HuH-7.5 (cell line): ENCODE results near the gene FOXD4.
A peak's percentile ranks its signal among the peaks of the same experiment; 100 is the strongest.
"Not testable (repeated sequence)": the region's sequence is repeated elsewhere in the genome, so short reads cannot be mapped to it uniquely, and the experiment has no call there.

ENCODE experiments used
- DNase-seq: peaks from one replicate; pipeline ENCODE4 v3.0.0; 2011; ENCODE audit warnings: low spot score

The FOXD4 gene

GRCh38 chr9:117995-118467 lies at the start of gene FOXD4:
FOXD4 (minus strand) TSS chr9:118417; CDS start chr9:118119, 298 bp downstream.
- DNase-seq, result not testable (repeated sequence)

- DNase-seq, result not testable (repeated sequence)
Measured at GRCh38 chr9:159871-160270, 41.7 kb upstream of the FOXD4 start.

DNA sequence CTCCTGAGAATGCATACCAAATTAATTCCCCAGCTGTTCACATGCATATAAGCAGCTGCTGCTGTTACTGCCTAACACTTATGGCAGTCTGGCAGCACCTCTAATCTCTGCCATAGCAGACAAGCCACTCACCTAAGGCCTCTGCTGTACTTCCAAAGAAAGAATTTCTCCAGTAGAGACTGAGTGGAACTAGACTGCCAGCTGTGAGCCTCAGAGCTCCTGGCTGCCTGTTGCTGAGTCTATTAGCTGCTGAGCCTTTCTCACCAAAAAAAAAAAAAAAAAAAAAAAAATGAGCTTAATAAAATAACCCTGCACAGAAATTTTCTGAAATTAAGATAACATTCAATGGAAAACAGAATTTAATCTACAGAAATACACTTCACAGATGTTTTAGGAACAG lies 33.0 kb upstream of the FOXD4 start:
- DNase-seq, result not testable (repeated sequence)

DNA sequence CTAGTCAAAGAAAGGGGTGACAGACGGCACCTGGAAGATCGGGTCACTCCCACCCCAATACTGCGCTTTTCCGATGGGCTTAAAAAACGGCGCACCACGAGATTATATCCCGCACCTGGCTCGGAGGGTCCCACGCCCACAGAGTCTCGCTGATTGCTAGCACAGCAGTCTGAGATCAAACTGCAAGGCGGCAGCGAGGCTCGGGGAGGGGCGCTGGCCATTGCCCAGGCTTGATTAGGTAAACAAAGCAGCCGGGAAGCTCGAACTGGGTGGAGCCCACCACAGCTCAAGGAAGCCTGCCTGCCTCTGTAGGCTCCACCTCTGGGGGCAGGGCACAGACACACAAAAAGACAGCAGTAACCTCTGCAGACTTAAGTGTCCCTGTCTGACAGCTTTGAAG lies 21.7 kb upstream of the FOXD4 start:
- DNase-seq, result not testable (repeated sequence)

GRCh38 chr9:117144-117994 lies 848 bp downstream of the FOXD4 start:
- not testable (repeated sequence) for DNase-seq

DNA sequence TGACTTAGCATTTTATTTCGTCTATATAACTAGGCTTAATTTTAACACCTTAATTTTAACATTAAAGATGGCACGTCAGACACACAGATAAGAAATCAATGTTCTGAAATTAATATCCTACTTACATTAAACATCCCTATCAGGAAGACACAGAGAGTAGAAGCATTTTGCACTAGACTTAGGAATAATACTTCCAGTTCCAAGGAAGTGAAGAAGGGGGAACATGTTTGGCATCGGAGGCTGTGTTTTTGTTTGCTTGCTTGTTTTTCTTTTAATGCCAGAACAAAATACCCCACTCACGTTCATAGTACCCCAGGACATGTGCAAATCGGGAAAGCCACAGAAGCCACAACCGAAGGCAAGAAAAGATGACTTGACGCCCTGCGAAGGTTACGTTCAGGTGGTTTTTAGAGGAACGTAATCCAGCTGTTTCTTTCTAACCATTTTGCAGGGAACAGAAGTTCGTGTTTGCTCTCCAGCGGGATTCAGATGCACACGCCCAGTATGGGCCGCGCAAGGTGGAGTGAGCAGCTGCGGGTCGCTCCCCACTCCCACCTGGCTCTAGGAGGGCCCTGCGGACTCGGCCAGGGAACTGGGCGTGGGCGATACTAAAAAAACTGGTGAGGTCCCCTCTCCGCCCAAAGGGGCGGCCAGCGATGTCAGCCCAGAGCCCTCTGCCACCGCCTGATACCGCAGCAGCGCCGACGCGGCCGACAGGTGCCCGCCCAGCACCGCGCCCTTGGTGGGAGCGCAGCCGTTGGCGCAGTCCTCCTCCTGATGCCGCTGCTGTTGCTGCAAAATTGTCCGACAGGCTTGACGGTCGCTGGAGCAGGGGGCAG lies 1.8 kb downstream of the FOXD4 start:
- DNase-seq, result not testable (repeated sequence)

GRCh38 chr9:115118-115451 lies 3.1 kb downstream of the FOXD4 start:
- not testable (repeated sequence) for DNase-seq

GRCh38 chr9:114267-115117 lies 3.7 kb downstream of the FOXD4 start:
- not testable (repeated sequence) for DNase-seq

DNA sequence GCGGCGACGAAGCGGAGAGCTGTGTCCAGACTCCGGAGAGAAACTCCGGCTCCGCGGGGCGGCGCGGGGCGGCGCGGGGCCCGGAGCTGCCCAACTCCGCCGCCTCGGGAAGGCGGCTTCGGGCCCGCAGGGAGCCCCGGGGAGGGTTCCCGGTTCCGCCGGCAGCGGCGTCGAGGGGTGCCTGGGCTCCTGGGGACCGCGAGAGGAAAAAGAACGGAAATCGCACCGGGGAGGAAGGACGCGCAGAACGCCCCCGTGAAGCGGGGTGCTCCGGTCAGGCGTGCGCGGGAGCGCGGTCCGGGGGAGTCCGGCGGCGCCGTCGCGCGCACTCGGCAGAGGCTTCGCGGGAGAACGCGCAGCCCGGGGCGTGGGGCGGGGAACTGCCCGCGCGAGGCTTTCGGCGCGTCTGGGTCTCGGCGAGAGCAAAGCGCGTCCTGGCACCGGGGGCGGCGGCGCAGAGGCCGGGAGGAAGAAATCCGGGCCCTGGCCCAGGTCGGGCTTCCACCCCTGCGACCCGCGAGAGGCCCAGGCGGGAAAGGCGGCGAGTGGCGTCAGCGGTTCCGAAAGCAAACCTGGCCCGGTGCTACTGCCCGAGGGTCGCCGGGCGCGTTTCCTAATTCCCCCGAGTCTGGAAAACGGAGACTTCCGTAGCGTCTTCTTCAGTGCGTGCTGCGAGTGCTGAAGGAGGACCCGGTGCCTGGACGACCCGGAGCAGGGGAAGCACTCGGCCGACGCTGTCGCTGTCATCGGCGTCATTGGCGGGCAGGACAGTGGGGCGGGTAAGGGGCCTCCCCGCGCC lies 4.5 kb downstream of the FOXD4 start:
- peak; percentile 46 for DNase-seq

DNA sequence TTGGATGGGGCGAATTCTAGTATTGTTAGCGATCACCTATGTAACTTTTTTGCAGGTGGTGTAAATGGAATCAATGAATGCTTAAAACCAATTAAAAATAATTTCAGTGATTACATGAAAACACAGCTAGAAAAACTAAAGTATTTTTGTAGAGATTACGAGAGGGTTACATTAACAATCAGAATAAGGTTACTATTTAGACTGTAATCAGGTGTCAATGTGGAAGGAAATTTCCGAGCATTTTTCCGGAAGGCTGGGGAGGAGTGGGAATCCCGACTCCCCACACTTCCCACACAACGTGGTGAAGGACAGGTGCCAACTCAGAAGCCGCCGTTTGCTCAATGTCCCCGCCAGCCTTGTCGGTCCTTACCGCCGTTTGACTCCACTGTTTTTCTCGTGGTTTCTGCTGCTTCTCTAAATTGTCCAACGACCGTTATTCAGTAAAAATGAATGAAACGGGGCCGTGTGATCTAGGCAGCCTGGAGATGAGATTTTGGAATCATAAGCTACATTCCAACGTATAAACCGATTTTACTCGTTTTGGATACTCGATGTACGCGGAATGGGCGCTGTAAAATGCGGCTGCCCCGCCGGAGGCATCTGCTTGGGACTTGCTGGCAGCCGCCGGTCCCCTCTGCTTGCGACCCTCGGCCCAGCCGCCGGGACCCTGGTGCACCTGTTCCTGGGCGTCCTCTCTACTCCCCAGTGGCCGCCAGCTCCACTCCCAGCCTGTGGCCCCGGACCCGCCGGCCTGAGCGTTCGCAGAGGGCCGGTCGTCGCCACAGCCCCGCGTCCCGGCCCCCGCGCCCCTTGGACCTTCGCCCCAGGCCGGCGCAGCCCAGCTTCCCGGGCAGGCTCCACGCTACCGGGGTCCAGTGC lies 5.4 kb downstream of the FOXD4 start:
- DNase-seq, result not testable (repeated sequence)

DNA sequence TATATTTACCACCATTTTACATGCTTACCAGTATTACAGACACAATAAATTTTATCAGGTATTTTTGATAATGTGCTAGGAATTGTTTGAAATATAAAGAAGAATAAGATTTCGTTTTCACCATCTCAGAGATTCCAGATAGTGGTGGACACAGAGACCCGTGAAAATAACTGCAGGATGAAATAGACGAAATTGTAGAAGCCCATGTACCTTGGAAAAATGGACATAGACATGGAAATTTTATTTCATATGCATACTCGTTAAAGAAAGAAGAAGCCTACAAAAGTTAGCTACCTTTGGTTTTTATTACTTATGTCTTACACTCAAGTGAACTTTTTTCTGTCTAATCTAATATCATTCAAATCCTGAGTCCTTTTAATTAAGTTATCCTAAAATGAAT lies 7.5 kb downstream of the FOXD4 start:
- DNase-seq, result not testable (repeated sequence)

- DNase-seq, result not testable (repeated sequence)
Measured at GRCh38 chr9:109540-109939, 8.7 kb downstream of the FOXD4 start.

GRCh38 chr9:108742-109495 lies 9.3 kb downstream of the FOXD4 start:
- not testable (repeated sequence) for DNase-seq

GRCh38 chr9:105991-106390 lies 12.2 kb downstream of the FOXD4 start:
- DNase-seq, result not testable (repeated sequence)

DNA sequence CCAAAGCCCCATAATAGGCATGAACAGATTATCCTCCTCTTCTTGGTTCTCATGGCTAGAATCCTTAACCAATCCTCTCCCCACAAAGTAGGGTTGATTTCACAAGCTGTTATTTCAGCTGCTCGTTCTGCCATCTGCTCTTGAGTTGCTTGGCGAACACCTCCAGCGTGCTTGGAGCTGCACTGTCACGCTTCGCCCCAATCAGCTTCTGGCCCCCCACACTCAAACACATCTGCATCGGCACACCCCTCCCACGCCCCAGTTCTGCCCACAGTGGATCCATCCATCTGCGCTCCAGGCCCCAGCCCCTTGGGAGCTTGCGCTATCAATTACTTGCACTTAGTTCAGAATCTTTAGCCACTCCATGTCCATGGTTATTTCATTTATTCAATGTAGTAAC lies 17.8 kb downstream of the FOXD4 start:
- DNase-seq, result not testable (repeated sequence)

GRCh38 chr9:99867-100266 lies 18.4 kb downstream of the FOXD4 start:
- not testable (repeated sequence) for DNase-seq

DNA sequence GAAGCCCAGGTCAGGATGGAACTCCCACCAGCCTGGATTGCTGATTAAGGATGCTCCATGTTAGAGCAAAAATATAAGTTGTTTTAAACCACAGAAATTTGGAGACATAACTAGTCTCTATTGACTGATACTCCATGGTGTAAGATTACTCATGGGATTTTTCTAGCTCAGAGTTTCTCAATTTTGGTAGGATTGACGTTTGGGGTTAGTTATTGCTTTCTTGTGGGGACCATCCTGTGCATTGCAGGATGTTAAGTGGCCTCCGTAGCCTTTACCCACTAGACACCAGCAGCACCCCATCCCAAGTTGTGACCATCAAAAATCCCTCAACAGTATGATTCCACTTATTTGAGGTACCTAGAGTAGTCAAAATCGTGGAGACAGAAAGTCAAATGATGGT lies 19.4 kb downstream of the FOXD4 start:
- DNase-seq, result not testable (repeated sequence)

DNA sequence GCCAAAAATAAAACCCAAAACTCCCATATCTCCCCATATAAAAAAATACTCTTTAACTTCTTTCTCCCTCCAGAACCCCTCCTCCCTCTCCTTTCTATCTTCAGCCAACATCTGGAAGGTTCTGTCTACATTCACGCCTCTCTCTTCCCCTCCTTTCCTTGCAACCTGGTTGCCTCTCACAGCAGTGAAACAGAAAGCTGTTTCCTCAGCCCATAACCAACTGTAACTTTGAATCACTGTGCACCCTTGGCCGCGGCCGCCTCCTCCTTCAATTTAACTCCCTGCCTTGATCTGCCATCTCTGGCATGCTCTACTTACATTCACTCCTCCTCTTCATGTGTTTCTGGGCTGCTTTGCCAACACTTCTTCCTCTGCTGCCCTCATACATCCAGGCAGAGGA lies 23.2 kb downstream of the FOXD4 start:
- DNase-seq, result not testable (repeated sequence)

- DNase-seq, result not testable (repeated sequence)
Measured at GRCh38 chr9:94323-94722, 23.9 kb downstream of the FOXD4 start.
